ENCODE results near the gene OR4X1.
"Not testable (repeated sequence)": the region's sequence is repeated elsewhere in the genome, so short reads cannot be mapped to it uniquely, and the experiment has no call there.

The OR4X1 gene, protein sequence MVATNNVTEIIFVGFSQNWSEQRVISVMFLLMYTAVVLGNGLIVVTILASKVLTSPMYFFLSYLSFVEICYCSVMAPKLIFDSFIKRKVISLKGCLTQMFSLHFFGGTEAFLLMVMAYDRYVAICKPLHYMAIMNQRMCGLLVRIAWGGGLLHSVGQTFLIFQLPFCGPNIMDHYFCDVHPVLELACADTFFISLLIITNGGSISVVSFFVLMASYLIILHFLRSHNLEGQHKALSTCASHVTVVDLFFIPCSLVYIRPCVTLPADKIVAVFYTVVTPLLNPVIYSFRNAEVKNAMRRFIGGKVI

DNA sequence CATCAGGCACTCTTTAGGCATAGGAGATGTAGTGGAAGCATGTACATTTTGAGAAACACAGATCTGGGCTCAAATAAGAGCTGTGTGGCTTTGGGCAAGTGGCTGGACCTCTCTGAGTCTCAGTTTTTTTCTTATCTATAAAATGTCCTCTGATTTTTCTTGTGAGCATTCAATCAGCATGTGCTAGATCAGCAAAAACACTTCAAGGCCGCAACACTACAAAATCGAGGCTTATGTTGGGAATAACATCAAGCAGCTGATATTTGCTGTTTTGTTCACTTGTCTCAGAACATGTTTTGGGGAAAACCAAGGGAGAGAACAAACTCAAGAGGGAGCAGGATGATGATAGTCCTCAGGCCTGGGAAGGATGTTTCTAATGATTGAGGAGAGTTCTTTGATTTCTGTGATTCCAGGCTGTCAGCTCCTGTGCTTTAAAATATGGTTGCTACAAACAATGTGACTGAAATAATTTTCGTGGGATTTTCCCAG, at the start of gene OR4X1:
OR4X1 (plus strand) TSS at position 439 of the 489 bp plus-strand sequence; CDS start at position 439, 0 bp downstream.
- no peak for DNase-seq

DNA sequence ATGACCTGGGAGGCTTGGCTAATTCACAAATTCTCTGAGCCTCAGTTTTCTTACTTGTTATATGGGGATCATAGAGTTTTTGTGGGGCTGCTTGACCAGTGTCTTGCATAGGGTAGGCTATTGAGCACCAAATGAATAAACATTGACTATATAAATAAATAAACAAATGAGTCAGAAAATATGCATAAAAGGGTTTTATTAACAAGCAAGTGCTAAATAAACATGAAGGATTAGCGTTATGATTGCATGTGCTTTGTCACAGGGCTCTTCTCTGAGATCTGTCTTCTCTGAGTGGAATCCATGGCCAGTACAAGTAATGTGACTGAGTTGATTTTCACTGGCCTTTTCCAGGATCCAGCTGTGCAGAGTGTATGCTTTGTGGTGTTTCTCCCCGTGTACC, 47.2 kb upstream of the OR4X1 start, which contains the start of gene OR4B1:
OR4B1 (plus strand) TSS at position 301 of the 400 bp plus-strand sequence; CDS start at position 301, 0 bp downstream.
- DNase-seq = no peak

DNA sequence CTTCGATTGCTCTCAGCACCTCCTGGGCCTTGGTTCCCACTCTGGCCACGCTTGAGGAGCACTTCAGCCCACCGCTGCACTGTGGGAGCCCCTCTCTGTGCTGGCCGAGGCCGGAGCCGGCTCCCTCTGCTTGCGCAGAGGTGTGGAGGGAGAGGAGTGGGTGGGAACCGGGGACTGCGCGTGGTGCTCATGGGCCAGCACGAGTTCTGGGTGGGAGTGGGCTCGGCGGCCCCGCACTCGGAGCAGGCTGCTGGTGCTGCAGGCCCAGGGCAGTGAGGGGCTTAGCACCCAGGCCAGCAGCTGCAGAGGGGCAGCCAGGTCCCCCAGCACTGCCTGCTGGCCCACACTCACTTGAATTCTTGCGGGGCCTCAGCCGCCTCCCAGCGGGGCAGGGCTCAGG, 34.9 kb upstream of the OR4X1 start:
- no peak for DNase-seq

GRCh38 chr11:48230057-48230456, 33.6 kb upstream of the OR4X1 start:
- DNase-seq = not testable (repeated sequence)

DNA sequence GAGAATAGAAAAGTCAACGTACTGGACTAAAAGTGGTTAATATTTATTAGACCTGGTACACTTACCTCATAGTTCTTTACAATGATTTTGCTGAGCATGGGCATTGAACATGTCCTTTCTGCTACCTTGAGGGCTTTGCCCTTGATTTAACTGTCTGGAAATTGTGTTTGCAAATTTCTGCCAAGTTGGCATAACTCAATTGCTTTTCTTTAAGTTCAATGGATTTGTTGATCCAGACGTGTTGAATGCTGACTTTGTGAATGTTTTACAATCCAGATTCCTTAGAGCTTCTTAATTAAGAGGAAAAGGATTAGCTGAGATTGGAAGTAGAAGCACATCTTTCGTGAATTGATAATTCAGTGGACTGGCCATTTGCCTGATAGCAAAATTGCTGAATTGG, 25.9 kb upstream of the OR4X1 start:
- no peak for DNase-seq

GRCh38 chr11:48242501-48242900, 21.2 kb upstream of the OR4X1 start:
- DNase-seq = no peak

DNA sequence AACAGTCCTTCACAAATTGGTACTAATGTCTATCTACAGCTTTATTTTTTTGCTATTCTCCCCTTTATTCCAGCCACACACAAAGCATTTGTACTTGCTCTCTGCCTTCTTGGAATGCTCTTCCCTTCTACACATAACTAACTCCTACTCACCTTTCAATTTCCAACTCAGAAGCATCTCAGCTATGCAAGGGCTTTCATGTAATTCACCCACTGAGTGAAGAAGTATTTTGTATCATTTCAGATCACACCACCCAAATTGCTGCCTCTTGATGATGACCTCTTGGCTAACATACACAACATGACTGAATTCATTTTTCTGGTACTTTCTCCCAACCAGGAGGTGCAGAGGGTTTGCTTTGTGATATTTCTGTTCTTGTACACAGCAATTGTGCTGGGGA, 18.9 kb upstream of the OR4X1 start, which contains the start of gene OR4X2:
OR4X2 (plus strand) TSS at position 301 of the 400 bp plus-strand sequence; CDS start at position 301, 0 bp downstream.
- DNase-seq = no peak

DNA sequence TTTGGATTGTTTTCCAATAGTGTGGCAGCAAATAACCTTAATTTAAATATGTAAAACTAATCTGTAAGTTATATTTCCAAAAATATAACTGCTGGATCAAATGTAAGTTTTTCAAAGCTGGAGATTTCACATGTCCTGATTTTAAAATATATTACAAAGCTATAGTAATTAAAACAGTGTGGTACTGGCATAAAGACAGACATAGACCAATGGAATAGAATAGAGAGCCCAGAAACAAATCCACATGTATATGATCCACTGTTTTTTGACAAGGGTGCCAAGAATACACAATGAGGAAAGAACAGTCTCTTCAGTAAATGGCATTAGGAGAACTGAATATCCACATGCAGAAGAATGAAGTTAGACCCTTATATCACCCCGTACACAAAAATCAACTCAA, 14.8 kb upstream of the OR4X1 start:
- DNase-seq = no peak

DNA sequence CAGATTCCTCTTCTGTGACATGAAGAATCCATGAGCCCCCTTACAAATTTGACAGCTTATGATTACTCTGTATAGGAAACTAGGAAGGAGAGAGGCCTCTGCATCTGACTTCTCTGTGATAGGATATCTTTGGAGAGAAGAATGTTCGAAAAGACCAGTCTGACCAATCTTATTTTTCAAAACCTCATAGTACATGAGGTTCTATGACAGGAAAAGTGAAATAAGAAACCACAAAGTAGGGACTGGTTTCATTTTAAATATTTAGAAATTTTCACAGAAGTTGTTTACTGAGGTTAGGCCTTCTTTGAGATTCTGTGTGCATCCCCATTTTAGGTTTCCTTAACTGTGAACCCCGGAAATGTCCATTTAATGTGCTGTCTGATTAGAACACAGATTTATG, 2.1 kb upstream of the OR4X1 start:
- DNase-seq = no peak

- no peak for DNase-seq
Measured at GRCh38 chr11:48270621-48271020, 7.0 kb downstream of the OR4X1 start.

DNA sequence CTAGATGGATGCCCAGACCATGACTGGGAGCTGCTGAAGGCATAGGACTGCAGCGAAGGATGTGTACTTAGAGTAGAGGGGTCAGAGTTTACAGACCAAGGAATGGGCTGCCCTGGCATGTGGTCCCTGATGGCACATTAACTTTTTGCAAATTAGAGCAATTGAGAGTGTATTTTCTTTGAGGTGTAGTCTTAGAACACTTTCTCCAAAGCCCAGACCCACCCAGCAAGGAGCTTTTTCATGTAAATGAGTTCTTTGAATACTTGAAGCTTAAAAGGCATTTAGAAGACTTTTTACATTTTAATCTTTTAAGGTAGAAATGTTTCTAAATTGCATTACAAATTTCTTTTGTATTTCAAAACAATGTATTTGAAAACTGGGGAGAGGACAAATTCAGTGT, 8.9 kb downstream of the OR4X1 start:
- DNase-seq = no peak

DNA sequence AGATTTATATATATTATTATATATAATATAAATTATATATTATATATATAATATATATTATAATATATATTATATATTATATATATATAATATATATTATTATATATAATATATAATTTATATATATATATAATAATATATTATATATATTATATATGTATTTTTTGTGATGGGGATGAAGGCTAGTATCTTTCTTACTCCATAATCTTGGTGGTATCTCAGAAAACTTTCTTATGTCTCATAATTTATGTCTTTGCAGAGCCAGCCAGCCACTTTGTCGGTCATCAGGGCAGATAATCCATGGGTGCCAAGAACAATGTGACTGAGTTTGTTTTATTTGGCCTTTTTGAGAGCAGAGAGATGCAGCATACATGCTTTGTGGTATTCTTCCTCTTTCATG, 42.3 kb downstream of the OR4X1 start, which contains the start of gene OR4S1:
OR4S1 (plus strand) TSS at position 301 of the 400 bp plus-strand sequence; CDS start at position 301, 0 bp downstream.
- DNase-seq = no peak

- no peak for DNase-seq
Measured at GRCh38 chr11:48307760-48308386, 44.2 kb downstream of the OR4X1 start.

- not testable (repeated sequence) for DNase-seq
Measured at GRCh38 chr11:48313590-48313989, 49.9 kb downstream of the OR4X1 start.

Measured in right forelimb (tissue), 1 donor.